Lung microvascular endothelial cell (primary cell): ENCODE measurements around the gene TCF25. TPM values are rescaled to one million over a fixed set of nuclear protein-coding genes. Genes with fewer than 3 reads are reported as not detected.
A peak's percentile ranks its signal among the peaks of the same experiment; 100 is the strongest.

Source experiments
- DNase-seq, 2 donors: peaks; one replicate each; pipeline versions ENCODE4 v3.0.0 to v3.0.0-alpha.2; 2010; ENCODE audit warnings: low read depth in 2 of 2
- total RNA-seq: library from RNA; depleted of rRNA; stranded (reverse); fragments of >200 nt; gene quantifications from 2 replicates; pipeline ENCODE4 v1.2.1, GENCODE V29; 2014

TCF25 gene
- total RNA-seq, 1 donor from 2014 or later: 115 TPM

- no peak for DNase-seq
Measured at GRCh38 chr16:89936981-89937380, 63.6 kb downstream of the TCF25 start.

- no peak for DNase-seq
Measured at GRCh38 chr16:89938175-89938885, 64.9 kb downstream of the TCF25 start.

GRCh38 chr16:89944773-89945172 is 71.4 kb downstream of the TCF25 start:
- DNase-seq: no peak

- DNase-seq: no peak
Measured at GRCh38 chr16:89945654-89946053, 72.3 kb downstream of the TCF25 start.

GRCh38 chr16:89946515-89946914 is 73.1 kb downstream of the TCF25 start:
- DNase-seq: no peak

- DNase-seq: no peak
Measured at GRCh38 chr16:89949121-89949742, 75.8 kb downstream of the TCF25 start.

- no peak for DNase-seq
Measured at GRCh38 chr16:89949756-89950155, 76.4 kb downstream of the TCF25 start.

- no peak for DNase-seq
Measured at GRCh38 chr16:89951509-89951908, 78.1 kb downstream of the TCF25 start.

GRCh38 chr16:89952049-89952448 is 78.7 kb downstream of the TCF25 start:
- no peak for DNase-seq

GRCh38 chr16:89952551-89952950 is 79.2 kb downstream of the TCF25 start:
- DNase-seq: no peak

- no peak for DNase-seq
Measured at GRCh38 chr16:89953671-89954406, 80.4 kb downstream of the TCF25 start.

GRCh38 chr16:89954462-89954861 is 81.1 kb downstream of the TCF25 start:
- no peak for DNase-seq

- no peak for DNase-seq
Measured at GRCh38 chr16:89955001-89955685, 81.8 kb downstream of the TCF25 start.

- DNase-seq: no peak
Measured at GRCh38 chr16:89956505-89957215, 83.3 kb downstream of the TCF25 start.

GRCh38 chr16:89957216-89957785 is 83.9 kb downstream of the TCF25 start:
- no peak for DNase-seq

- DNase-seq: peak; percentile 34 to 39
Measured at GRCh38 chr16:89958068-89958467, 84.7 kb downstream of the TCF25 start.

- no peak for DNase-seq
Measured at GRCh38 chr16:89958596-89958995, 85.2 kb downstream of the TCF25 start.

- DNase-seq: no peak
Measured at GRCh38 chr16:89960966-89961365, 87.6 kb downstream of the TCF25 start.
